Choroid plexus epithelial cell (primary cell): ENCODE data around the gene ZFPM1.

ENCODE experiments used
- DNase-seq: peaks from one replicate; pipeline ENCODE4 v3.0.0-alpha.2; 2010; ENCODE audit warnings: low read depth
- H3K4me3 ChIP-seq: 2 replicates; pipeline ENCODE4 v1.5.1; 2011; ENCODE audit warnings: low read depth, mild to moderate bottlenecking, control low read depth, low read length, moderate library complexity
- TF ChIP-seq, protein P1 (sequence below): conservative IDR thresholded peaks from 2 replicates; pipeline ENCODE4 v1.5.1; 2011; ENCODE audit warnings: low read depth, mild to moderate bottlenecking, control low read depth, inconsistent platforms, low read length, moderate library complexity

ZFPM1 gene

DNA sequence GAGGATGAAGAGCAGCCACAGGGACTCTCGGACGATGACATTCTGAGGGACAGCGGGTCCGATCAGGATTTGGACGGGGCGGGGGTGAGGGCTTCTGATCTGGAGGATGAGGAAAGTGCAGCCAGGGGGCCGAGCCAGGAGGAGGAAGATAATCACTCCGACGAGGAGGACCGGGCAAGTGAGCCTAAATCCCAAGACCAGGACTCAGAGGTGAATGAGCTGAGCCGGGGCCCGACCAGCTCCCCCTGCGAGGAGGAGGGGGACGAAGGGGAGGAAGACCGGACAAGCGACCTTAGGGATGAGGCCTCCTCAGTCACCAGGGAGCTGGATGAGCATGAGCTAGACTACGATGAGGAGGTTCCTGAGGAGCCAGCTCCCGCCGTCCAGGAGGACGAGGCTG, 124.1 kb downstream of the ZFPM1 start:
- DNase-seq: no peak
- TF ChIP-seq, protein P1, sequence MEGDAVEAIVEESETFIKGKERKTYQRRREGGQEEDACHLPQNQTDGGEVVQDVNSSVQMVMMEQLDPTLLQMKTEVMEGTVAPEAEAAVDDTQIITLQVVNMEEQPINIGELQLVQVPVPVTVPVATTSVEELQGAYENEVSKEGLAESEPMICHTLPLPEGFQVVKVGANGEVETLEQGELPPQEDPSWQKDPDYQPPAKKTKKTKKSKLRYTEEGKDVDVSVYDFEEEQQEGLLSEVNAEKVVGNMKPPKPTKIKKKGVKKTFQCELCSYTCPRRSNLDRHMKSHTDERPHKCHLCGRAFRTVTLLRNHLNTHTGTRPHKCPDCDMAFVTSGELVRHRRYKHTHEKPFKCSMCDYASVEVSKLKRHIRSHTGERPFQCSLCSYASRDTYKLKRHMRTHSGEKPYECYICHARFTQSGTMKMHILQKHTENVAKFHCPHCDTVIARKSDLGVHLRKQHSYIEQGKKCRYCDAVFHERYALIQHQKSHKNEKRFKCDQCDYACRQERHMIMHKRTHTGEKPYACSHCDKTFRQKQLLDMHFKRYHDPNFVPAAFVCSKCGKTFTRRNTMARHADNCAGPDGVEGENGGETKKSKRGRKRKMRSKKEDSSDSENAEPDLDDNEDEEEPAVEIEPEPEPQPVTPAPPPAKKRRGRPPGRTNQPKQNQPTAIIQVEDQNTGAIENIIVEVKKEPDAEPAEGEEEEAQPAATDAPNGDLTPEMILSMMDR: no peak
- H3K4me3 ChIP-seq: no peak overlapping the region

DNA sequence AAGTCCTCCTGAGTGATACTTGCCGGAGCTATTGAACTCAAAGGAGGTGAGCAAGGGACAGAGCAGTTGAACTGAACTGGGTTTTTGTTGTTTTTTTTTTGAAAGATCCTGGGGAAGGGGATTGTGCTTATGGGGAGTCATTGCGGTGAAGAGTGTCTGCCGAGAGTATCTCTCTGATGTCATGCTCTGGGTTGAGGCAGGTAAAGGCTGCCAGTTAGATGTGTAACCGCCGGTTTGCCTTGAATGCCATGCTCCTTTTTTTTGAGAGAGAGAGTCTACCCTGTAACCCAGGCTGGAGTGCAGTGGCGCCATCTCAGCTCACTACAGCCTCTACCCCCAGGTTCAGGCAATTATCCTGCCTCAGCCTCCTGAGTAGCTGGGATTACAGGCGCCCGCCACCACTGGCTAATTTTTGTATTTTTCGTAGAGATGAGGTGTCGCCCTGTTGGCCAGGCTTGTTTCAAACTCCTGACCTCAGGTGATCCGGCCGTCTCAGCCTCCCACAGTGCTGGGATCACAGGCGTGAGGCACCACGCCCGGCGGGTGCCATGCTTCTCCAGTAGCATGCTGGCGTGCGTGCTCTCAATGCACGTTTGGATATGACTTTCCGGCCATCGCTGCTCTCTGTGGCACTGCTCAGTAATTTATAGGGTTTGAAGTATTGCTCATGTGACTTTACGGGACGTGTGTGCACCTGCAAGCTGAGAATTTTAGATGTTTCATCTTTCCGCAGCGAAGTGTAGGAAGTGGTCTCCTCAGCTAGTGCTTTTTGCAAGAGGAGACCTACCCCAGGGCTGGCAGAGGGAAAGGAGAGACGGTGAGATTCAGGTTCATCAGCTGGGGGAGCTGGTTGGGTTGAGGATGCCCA, 125.6 kb downstream of the ZFPM1 start:
- TF ChIP-seq, protein P1: no peak
- no peak for DNase-seq
- H3K4me3 ChIP-seq: no peak overlapping the region

DNA sequence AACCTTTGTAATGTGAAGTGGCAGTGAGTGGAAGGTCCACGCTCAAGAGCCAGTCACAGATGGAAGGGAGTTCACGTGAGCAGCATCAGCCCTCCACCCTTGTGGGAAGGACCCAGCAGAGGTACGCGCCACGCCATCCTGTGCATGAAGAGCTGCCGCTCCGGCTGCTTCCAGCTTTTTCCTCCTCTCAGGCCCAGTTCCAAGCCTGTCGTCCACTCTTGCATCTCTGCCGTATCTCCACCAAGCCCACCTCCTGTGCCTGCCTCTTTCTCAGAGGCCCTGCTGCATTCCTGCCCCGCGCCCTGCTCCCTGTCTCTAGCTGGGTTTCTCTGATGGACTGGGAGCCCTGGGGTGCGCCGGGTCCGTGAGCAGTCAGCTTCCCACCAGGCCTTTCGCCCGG, 127.3 kb downstream of the ZFPM1 start:
- no peak for DNase-seq
- TF ChIP-seq, protein P1: no peak
- no peak overlapping the region for H3K4me3 ChIP-seq

DNA sequence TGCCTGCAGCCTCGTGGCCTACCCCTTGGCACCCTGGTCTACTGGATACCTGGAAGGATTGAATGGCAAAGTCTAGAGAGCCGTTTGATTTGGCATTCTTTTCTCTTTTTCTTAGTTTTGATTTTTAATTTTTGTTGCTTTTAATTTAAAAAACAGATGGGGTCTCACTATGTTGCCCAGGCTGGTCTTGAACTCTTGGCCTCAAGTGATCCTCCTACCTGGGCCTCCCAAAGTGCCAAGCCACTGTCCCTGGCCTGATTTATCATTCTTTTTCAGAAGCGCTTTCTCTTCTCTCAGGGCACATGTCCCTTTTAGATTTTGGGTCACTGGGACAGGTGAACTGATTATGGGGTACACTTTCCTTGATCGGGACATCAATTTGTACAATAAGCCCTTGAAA, 128.0 kb downstream of the ZFPM1 start:
- TF ChIP-seq, protein P1: no peak
- no peak overlapping the region for H3K4me3 ChIP-seq
- DNase-seq: no peak

DNA sequence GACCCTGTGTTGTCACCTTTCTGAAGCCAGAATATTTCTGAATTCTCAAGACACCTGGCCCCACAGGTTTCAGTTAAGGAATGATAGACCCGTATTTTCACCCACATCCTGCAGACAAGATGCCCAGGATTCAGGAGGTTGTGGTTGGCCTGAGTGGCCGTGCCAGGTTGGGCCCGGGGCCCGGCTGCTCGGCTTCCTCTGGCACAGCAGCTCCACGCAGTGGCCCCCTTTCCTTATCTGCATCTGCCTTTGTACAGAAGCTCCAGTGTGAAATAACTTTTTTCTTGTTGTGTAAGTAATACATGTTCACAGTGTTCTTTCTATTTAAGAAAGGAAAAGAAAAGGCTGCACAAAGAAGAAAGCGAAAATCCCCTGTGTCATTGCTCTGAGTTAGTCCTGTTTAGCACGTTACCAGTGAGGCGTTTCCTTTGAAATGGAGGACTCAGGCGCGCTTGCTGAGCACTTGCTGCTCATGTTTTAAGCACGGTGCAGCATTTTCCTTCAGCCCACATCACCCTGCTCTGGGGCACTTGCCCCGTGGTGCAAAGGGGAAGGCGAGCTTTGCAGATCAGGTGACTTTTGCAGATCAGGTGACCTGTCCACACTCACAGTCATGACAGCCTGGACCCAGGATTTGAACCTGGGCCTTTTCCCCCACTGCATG, 130.0 kb downstream of the ZFPM1 start:
- no peak for DNase-seq
- TF ChIP-seq, protein P1: no peak
- no peak overlapping the region for H3K4me3 ChIP-seq

DNA sequence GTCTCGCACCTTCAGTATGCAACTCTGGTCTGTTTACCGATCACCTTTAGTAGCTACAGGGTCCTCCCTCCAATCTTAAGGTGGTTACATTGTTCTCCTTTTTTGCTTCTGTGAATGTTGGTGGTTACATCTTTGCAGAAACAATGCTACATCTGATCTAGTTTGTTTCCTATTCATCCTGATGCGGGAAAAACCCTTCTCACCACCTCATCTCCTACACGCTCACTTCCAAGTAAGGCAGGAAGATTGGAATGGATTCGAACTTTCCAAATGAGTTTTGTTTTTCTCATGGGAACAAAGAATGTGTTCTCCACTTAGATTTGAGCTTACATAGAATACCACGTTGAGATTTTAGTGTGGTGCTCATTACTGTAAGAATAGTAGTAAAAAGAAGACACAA, 131.6 kb downstream of the ZFPM1 start:
- no peak for DNase-seq
- TF ChIP-seq, protein P1: no peak
- H3K4me3 ChIP-seq: no peak overlapping the region
